GM21360 (cell line): ENCODE measurements around the gene RWDD1.

Source experiments
- ATAC-seq: cut with Tn5 transposase; IDR thresholded peaks from one replicate; pipeline ENCODE4 v1.9.1; 2021; ENCODE audit warnings: mild to moderate bottlenecking, moderate library complexity; ENCODE audit not compliant: unreplicated experiment

RWDD1 gene, protein sequence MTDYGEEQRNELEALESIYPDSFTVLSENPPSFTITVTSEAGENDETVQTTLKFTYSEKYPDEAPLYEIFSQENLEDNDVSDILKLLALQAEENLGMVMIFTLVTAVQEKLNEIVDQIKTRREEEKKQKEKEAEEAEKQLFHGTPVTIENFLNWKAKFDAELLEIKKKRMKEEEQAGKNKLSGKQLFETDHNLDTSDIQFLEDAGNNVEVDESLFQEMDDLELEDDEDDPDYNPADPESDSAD

DNA sequence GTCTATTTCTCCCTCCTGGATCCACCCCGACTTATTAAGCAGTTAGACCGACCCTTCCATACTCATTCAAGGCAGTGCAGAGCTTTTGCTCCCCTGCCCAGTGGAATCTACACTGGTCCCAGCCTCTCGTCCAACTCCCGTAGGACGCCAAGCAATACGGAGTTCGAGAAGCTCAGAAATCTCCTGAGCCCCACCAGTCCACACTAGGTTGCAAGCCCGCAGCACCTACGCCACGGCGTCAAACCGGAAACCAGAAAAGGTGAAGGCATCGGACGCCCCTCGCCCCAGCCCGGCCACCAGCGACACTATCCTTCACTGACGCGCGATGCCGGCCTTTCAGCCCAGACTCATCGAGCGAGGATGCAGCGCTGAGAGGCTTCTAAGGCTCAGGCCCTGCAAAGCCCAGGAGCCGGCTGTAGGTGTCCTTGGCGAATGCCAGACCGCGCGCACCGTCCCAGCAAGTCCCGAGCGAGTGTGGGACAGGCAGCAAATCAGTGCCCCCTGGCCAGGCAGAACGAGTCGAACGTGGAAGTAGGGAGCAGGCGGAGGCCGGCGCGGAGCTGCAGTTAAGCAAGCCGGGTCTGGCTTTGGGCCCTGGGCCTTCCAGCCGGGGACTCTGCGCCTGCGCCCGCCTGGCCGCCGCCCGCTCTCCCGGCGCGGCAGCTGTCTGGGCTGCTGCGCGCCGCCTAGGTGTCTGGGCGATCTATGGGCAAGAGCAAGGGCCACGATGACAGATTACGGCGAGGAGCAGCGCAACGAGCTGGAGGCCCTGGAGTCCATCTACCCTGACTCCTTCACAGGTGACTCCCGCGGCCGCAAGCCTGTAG is at the start of gene RWDD1:
Gene RWDD1 (plus strand): TSS at position 649 of the 827 bp plus-strand sequence. CDS start 79 bp downstream, at position 728.
- peak; percentile 97 for ATAC-seq

DNA sequence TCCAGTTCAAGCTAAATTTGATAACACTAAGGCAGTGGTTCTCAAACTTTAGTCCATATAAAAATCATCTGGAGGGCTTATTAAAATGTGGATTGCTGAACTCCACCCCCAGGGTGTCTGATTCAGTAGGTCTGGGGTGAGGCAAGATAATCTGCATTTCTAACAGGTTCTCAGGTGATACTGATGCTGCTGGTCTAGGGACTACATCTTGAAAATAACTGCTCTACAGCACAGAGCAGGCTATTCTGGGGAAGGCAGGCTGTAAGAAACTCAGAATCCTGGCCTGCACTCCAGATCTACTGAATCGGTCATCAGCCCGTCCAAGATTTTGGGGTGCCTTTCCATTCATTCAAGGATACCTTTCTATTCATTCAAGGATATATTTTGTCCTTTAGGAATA is 48.4 kb upstream of the RWDD1 start:
- ATAC-seq, result no peak

DNA sequence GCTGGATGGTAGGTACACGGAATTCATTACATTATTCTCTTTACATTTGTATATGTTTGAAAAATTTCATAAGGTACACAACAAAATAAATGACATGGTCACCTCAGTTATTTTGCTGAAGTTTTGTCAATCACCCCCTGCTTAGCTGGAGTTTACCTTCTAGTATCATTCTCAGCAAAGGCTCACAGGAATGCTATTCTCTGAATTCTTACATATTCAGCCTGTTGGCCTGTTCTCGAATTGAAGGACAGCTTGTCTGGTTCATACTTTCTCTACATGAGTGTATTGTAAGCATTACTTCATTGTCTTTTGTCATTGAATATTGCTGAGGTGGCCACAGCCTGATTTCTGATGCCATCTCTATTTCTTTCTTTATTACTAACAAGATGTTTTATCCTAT is 47.1 kb upstream of the RWDD1 start:
- no peak for ATAC-seq

DNA sequence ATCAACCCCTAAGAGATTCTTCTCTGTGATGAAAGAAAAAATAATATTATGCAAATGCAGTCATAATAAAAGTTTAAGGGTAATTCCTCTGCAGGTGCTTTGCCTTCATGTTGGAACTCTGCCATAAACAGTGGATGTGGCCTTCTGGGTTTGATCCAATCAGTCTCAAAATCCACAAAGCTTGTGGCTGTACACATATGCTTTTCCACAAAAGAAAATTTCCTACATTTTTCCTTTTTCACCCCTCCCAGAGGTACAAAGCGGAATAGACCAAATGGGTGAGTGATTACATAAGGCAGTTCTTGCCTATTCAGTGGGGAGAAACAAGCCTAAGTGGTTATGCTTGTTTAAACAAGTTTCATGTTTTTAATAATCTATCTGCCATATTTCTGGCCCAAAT is 43.2 kb upstream of the RWDD1 start:
- ATAC-seq, result no peak

DNA sequence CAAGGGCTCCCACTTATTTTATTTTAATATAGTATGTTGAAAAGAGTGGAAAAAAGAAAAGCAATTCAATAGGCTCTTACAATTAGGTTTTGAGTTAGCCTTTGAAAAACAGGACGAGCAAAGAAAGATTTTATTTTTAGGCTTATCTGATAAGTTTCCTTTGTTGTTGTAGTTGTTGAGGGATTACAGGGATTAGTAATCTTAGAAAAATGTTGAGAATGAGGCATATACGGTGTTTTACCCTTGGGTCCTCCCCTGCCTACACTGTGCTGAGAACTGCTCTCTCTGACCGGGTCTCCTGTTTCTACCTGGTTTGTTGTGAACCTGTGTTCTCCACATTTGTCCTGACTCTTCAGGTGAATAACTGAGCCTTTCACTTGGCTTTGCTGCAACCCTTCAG is 42.5 kb upstream of the RWDD1 start:
- no peak for ATAC-seq

DNA sequence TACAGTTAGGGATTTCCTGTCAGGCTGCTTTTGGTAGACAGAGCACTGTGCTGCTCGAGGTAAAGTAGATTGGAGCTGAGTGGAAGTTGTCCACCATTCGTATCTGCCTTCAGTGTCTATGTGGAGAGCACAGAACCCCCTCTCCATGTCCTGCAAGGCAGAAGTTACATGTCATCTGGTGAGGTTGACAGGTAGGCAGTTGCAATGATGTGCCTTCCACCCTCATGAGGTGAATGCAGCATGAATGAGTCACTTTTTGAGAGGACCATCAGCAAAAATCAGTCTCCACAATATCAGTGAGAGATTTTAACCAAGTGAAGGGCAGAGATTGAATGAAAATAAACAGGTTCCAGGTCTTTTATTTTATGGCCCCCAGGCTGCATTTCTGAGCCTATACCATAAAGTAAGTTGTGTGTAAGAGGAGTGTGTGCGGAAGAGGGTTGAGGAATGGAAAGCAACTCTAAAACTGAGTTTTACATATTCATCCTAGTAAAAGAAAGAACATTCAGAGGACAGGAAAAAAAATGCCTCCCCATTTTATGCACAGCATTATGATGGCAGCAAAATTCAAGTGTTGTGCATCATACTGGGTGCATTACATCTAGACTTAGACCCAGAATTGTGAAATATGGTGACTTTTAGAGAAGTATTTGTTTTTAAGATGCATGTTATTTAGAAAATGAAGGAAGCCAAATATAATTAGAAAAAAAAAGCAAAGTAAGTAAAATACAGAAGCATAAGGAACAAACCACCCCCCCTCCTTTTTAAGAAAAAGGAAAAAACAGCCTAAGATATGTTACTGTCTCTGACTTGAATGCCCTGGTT is 41.6 kb upstream of the RWDD1 start:
- ATAC-seq, result no peak

DNA sequence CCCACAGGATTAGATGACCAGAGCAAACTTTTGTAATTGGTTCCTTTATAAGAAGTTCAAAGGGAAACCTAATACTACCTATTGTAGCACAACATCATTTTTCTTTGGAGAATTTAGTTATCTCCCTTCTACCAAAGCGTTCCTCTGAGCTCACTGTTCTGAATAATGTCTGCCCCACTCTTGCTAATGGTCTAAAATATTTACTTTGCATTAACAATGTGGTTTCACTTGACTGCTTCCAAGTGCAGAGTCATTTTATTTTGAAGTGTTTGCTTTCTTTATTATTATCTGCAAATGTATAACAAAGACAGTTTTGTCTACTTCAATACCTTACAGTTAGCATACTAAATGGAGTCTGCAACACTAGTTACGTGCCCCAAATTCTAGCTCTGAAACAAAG is 40.9 kb upstream of the RWDD1 start:
- ATAC-seq, result no peak

DNA sequence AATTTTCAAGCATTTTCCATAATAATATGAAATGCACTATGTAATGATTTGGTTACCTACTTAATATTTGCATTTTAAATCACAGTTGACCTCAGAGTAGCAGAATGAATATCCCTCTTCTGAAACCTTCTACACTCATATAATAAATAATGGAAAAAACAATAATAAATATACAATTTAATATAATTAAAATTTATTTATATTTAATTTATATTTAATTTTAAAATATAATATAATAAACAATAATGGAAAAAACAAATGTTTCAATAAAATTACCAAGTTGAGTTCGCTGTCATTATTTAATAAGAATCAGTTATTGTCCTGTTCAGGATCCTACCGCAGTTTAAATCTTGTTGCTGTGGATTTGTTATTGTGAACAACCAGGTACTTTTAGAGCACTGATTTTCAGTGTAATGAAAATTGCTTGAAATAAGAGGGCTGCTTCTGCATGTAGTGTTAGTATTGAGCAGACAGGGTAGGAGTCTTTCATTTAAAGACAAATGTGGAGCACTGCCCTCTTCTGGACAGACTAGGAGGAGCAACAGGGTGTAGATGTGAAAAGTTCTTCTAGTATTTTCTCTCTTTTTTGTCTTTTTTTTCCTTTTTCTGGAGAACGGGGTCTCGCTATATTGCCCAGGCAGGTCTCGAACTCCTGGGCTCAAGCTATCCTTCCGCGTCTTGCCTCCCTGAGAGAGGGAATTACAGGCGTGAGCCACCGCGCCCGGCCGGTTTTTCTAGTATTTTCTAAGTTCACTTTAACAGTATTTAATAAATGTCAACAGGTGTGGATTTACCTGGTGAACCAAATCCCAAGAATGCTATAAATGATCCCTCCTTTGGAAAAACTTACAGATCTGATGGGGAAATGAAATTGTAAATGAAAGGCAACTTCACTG is 39.4 kb upstream of the RWDD1 start:
- peak; percentile 70 for ATAC-seq

DNA sequence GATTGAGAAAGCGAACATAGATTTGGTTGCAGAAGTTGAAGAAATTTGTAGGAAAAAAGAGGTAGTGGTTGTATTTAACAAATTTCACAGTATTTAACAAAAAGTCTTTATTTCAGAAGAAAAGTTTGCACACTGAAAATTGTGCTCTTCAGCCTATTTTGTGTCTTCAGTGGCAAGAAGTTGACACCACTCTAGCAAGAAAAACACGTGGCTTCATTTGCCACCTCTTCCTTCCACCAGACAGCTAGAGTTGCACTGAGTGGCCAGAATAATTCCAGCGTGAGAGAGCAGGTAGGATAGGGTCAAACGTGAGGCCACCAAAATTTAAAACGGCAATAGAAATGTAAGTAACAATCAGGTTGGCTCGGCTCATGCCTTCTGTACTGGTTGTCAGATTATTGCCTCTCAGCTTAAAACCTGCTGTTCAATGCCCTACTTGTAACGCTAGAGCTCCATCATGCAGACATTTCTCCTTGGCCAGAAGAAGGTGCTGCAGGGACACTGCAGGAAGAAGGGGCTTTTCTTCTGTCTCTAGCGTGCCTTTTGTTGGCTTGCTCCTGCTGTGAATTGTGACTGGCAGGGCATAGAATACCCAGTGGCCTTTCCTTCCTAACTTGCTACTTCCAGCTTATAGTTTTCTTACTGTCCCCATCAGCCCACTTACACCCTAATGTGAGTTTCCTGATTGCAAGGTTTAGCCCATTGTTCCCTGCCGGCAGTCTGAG is 37.9 kb upstream of the RWDD1 start:
- ATAC-seq, result no peak

DNA sequence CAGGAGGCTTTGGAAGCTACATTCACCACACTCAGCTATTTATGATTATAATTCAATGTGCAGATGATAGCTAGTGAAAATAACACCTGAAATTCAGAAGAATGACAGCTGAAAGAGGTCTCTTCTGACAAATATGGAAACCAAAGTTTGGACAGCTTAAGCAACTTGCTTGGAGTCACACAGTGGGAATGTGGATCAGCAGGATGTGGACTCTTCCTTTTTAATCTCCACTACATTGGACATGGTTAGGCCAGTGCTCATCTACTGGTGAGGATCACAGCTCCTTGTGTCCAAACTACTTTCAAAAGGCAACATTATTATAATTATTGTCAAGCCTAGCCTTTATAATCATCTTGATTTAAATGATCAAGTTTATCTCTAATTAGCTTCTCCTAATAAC is 36.2 kb upstream of the RWDD1 start:
- no peak for ATAC-seq

DNA sequence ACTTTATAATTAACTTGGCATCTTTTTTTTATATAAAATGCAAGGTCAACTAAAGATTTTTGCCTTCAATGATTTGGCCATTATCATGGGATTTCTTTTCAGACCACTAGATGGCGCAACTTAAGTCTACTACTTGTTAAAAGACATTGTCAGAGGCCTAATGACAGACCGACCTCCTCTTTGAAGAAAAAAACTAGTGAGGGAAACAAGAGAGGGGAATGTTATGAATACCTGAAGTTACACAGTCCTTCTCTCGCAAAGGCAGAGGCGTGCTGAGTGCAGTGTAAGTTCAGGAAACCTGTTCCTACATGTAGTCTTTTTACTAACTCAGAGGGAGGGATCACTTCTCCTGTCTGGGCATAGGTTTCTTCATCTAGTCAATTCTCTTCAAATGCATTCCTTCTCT is 35.1 kb upstream of the RWDD1 start:
- peak; percentile 55 for ATAC-seq

DNA sequence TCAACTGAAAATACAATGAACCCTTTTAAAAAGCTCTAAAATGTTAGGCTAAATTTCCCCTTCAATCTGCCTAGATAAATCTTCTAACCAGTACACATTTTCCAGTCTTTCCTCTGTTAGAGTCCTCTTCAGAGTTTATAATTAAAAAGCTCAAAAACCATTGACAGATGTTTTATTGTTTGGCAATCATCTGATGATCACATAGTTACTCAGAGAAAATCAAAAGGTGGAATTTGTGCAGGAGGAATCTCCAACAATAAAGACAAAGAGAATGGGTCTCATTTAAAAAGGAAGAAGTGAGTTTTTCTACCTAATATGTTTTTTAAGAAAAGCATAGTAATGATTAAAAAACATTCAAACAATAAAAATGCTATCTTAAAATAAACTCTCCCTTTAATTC is 28.9 kb upstream of the RWDD1 start:
- ATAC-seq, result no peak

DNA sequence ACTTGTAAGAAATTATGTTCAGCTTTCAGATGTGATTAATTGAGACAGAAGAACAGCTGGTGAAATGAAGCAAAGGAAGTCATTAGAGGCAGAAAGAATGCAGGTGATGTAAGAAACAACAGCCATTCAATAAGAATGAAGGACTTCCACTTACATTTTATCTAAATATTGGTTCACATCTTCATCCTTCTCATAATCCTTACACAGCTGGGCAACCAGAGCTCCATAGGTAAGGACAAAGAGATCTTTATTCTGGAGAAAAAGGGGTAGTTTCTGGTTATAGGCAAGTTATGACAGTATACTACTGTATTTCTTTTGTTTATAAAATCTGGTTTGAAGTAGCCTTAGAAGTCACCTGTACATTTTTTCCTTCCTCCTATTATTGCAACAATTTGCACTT is 28.2 kb upstream of the RWDD1 start:
- ATAC-seq, result no peak

DNA sequence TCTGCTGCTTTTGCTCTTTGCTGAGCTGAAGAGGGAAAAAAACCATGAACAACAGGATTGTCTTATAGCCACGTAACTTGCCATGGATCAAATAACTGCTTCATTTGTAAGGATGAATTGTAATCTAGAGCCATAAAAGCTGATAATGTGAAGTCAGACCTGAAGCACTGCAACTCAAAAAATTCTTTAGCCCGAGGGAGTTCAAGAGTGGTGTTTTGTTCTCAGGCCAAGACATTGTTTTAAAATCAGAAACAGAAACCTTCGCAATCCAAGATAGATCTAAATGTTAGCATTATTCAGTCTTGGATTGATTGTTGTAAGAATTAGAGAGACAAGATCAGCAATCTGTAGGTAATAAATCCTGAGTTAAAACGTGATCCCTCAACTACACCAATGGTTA is 25.7 kb upstream of the RWDD1 start, which contains the start of gene TRAPPC3L:
Gene TRAPPC3L (minus strand): TSS at position 34 of the 400 bp plus-strand sequence. CDS start 170 bp downstream, outside the sequence.
- no peak for ATAC-seq

DNA sequence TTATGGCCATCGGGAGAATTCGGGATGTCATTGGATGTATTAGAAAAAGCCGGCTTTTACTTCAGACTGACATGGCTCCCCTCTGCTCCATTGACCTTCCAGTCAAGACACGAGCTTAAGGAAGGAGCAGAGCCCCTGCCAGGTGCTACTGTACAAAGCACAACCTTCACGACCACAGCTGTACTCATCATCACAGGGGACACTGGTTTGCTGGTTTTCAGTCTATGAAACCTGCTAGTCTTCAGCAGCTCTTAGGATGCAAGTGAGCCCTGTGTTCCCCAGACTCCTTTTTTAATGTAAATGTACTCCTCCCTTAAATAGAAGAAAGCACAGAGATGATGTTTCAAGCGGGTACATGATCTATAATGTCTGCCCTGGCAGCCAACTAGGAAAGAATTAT is 23.9 kb upstream of the RWDD1 start:
- ATAC-seq, result no peak

DNA sequence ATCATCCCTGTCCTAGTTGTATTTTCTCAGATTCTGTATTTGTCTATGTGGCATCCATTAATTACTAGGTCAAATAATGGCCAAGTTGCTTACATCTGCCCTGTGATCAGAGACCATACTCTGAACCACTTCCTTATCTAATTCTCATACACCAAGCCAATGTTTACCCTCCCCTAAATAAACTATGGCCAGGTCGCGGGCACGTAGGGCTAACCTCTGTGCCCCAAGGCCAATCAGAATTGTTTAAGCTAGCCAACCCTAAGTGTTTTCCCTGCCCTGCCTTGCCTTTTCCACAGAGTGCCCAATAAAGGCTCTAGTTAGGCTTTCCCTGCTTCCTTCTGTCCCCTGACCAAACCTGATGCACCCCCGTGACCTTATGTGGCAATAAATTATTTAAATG is 20.5 kb upstream of the RWDD1 start:
- no peak for ATAC-seq

DNA sequence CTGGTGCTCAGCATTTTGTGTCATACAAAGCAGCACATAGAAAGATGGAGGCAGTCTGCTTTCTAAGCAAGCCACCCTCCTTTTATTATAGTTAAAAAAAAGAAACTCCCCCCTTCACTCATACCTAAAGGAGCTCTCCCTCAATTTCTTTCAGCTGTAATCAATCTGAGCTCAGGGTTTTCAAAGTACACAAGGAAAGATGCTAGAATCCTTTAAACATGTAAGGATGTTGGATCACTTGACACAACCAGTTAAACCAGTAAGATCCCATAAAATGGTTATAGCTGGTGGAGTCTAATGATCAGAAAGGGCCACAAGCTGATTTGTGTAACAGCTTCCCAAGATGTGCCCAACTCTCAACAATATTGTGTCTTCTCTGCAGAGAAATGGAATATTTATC is 17.9 kb upstream of the RWDD1 start, which contains the start of gene CALHM4:
Gene CALHM4 (plus strand): TSS at position 301 of the 400 bp plus-strand sequence. CDS start 43 bp downstream, at position 344.
- no peak for ATAC-seq

DNA sequence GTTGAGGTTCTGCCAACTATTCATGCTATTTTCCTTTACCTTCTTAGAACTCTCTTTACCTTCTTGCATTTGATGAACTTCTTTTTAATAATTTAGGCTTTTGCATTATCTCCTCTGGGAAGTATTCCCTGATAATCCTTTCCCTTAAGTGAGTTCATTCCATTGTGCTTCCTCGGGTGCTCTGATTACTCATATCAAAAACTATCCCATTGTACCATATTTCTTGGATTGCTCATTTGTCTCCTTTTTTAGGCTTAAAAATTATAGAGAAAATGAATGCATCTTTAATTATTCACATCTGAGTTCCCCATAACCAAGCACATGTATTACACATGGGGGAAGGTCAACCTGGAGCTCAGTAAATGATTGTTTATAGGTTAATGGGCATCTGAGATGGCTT is 15.2 kb upstream of the RWDD1 start:
- no peak for ATAC-seq

DNA sequence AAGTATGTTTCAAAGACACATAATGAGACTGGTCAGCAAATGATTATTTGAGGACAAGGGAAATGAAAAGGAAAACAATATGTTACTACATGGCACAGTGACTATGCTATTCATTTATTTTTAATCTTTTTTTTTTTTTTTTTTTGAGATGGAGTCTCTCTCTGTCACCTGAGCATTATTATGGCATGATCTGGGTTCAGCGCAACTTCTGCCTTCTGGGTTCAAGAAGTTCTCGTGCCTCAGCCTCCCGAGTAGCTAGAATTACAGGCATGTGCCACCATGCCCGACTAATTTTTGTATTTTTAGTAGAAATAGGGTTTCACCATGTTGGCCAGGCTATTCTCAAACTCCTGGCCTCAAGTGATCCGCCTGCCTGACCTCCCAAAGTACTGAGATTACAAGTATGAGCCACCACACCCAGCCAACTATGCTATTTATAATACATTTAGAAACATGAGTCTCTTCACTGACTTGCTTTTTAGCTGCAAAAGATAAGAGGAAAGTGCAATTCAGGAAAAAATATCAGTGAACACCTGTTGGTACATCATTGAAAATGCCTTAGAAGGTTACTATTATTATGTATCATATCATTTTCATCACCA is 14.4 kb upstream of the RWDD1 start:
- ATAC-seq, result no peak
